A549 (cell line): ENCODE measurements around the gene PDCD4. TPM values are rescaled to one million over a fixed set of nuclear protein-coding genes. Genes with fewer than 3 reads are reported as not detected.
"Not testable (repeated sequence)": the region's sequence is repeated elsewhere in the genome, so short reads cannot be mapped to it uniquely, and the experiment has no call there.

ENCODE experiments used
- ATAC-seq, 2 experiments: fragments of 200-7000 bp in 1 of 2; fragments of >200 bp in 1 of 2; cut with Nextera tagmentation in 1 of 2; cut with Tn5 transposase in 1 of 2; 3 replicates each; pipeline versions ENCODE4 v1.8.0 to v1.9.1; 2018 to 2020; ENCODE audit warnings: mild to moderate bottlenecking in 1 of 2, moderate library complexity in 1 of 2
- CTCF ChIA-PET: fragments of 300-600 bp; sonication (Branson Sonifier 250); formaldehyde crosslinking; extraction: SDS; loops from one replicate; lab custom pipeline; 2021; ENCODE audit warnings: antibody characterized with exemption, inconsistent platforms; lab: Yijun Ruan, JAX
- POLR2A ChIA-PET: fragments of 350-600 bp; formaldehyde crosslinking; extraction: SDS; loops from one replicate; lab custom pipeline; 2021; ENCODE audit warnings: antibody characterized with exemption, inconsistent platforms; lab: Yijun Ruan, JAX
- DNase-seq, 2 experiments: peaks; one replicate each; pipeline versions ENCODE4 v3.0.0 to v3.0.0-alpha.2; 2011 to 2016; ENCODE audit warnings: low read depth in 1 of 2, low spot score in 1 of 2
- FAIRE-seq: peaks from 2 replicates; lab custom pipeline; 2011; peaks lifted over from hg19 to GRCh38; lab: Jason Lieb, UNC
- H3K27ac ChIP-seq, 2 experiments: fragments of >200 bp; sonication (Bioruptor Twin); formaldehyde crosslinking; 3 replicates each; pipeline ENCODE4 v1.5.1; 2016 to 2017
- H3K4me1 ChIP-seq: fragments of >200 bp; sonication (Bioruptor Twin); formaldehyde crosslinking; 3 replicates; pipeline ENCODE4 v1.6.1; 2016
- H3K4me2 ChIP-seq: fragments of >200 bp; sonication (Bioruptor Twin); formaldehyde crosslinking; 3 replicates; pipeline ENCODE4 v1.6.1; 2016
- H3K4me3 ChIP-seq: fragments of >200 bp; sonication (Bioruptor Twin); formaldehyde crosslinking; 3 replicates; pipeline ENCODE4 v1.5.1; 2016
- H3K9me3 ChIP-seq: fragments of >200 bp; sonication (Bioruptor Twin); formaldehyde crosslinking; 3 replicates; pipeline ENCODE4 v1.6.1; 2016
- CBX2 ChIP-seq: fragments of 200-600 bp; sonication (generic); IDR thresholded peaks from 2 replicates; pipeline ENCODE4 v1.6.1; 2016; ENCODE audit warnings: low read depth, mild to moderate bottlenecking, borderline replicate concordance
- CBX8 ChIP-seq: fragments of 200-600 bp; sonication (generic); IDR thresholded peaks from 2 replicates; pipeline ENCODE4 v1.6.1; 2016
- CHD4 ChIP-seq: fragments of 200-600 bp; sonication (generic); IDR thresholded peaks from 2 replicates; pipeline ENCODE4 v1.6.1; 2016; ENCODE audit warnings: antibody characterized with exemption, mild to moderate bottlenecking, borderline replicate concordance
- EHMT2 ChIP-seq: fragments of 200-600 bp; sonication (generic); IDR thresholded peaks from 2 replicates; pipeline ENCODE4 v1.6.1; 2016; ENCODE audit warnings: antibody characterized with exemption, low read depth, mild to moderate bottlenecking, moderate library complexity
- FOXS1 ChIP-seq: fragments of 250-450 bp; sonication (Bioruptor Pico); IDR thresholded peaks from 2 replicates; pipeline ENCODE4 v1.5.0; 2020; ENCODE audit warnings: mild to moderate bottlenecking, moderate library complexity
- HOXB5 ChIP-seq: fragments of 250-450 bp; sonication (Bioruptor Pico); IDR thresholded peaks from 2 replicates; pipeline ENCODE4 v1.5.0; 2020; ENCODE audit warnings: mild to moderate bottlenecking, moderate library complexity
- KDM1A ChIP-seq: fragments of 200-600 bp; sonication (generic); IDR thresholded peaks from 2 replicates; pipeline ENCODE4 v1.6.1; 2016; ENCODE audit warnings: low read depth, mild to moderate bottlenecking
- NFE2L2 ChIP-seq: fragments of 150-350 bp; conservative IDR thresholded peaks from 2 replicates; pipeline ENCODE4 v1.6.1; 2014; ENCODE audit warnings: low read length
- NR3C1 ChIP-seq: fragments of >200 bp; sonication (Bioruptor Twin); formaldehyde crosslinking; IDR thresholded peaks from 3 replicates; pipeline ENCODE4 v1.6.1; 2017
- RARB ChIP-seq: fragments of 250-450 bp; sonication (Bioruptor Pico); IDR thresholded peaks from 2 replicates; pipeline ENCODE4 v1.8.0; 2021; ENCODE audit warnings: mild to moderate bottlenecking, moderate library complexity
- RNF2 ChIP-seq: fragments of 200-600 bp; sonication (generic); IDR thresholded peaks from 2 replicates; pipeline ENCODE4 v1.6.1; 2016; ENCODE audit warnings: low read depth, mild to moderate bottlenecking, antibody characterized with exemption, moderate library complexity, borderline replicate concordance
- TFCP2L1 ChIP-seq: fragments of 250-450 bp; sonication (Bioruptor Pico); IDR thresholded peaks from 2 replicates; pipeline ENCODE4 v1.5.0; 2021; ENCODE audit warnings: mild to moderate bottlenecking
- ZC3H11A ChIP-seq: fragments of 450-650 bp; IDR thresholded peaks from 2 replicates; pipeline ENCODE4 v1.6.1; 2014; ENCODE audit warnings: antibody characterized with exemption, mild to moderate bottlenecking
- ZFP36 ChIP-seq: fragments of 450-650 bp; IDR thresholded peaks from 2 replicates; pipeline ENCODE4 v1.6.1; 2014; ENCODE audit warnings: borderline replicate concordance; ENCODE audit not compliant: partially characterized antibody
- ZSCAN20 ChIP-seq: fragments of 250-450 bp; sonication (Bioruptor Pico); IDR thresholded peaks from 2 replicates; pipeline ENCODE4 v1.8.0; 2022; ENCODE audit warnings: mild to moderate bottlenecking, moderate library complexity
- WGBS: methylation state at CpG from one replicate; pipeline ENCODE4 v1.1.6; 2017; ENCODE audit errors: missing lambda C conversion rate; 5-methylcytosine and 5-hydroxymethylcytosine counted together
- polyA plus RNA-seq, 4 experiments: library from polyadenylated mRNA; depleted of rRNA in 3 of 4; stranded (reverse); fragments of >200 nt; fragmentation: RNase III in 1 of 4; extraction: RNeasy Plus Mini Kit Qiagen cat#74134 plus additional on column Dnase treatment in 1 of 4; gene quantifications; 2 replicates in 3 of 4; 3 replicates in 1 of 4; pipeline ENCODE4 v1.2.3, GENCODE V29; 2011 to 2017
- TF ChIP-seq, protein P1 (sequence below): IDR thresholded peaks from 2 replicates; pipeline ENCODE4 v1.6.1; 2012
- TF ChIP-seq, protein P2 (sequence below): fragments of 450-650 bp; IDR thresholded peaks from 2 replicates; pipeline ENCODE4 v1.6.1; 2014; ENCODE audit warnings: antibody characterized with exemption
- TF ChIP-seq, protein P3 (sequence below): fragments of 150-350 bp; IDR thresholded peaks from 2 replicates; pipeline ENCODE4 v1.6.1; 2014; ENCODE audit warnings: low read depth, mild to moderate bottlenecking, low read length
- TF ChIP-seq, protein P4 (sequence below): fragments of 250-450 bp; sonication (Bioruptor Pico); IDR thresholded peaks from 2 replicates; pipeline ENCODE4 v1.5.0; 2021; ENCODE audit warnings: mild to moderate bottlenecking, moderate library complexity, borderline replicate concordance
- TF ChIP-seq, protein P5 (sequence below): fragments of >200 bp; sonication (Bioruptor Twin); formaldehyde crosslinking; IDR thresholded peaks from 3 replicates; pipeline ENCODE4 v1.5.1; 2016

Gene PDCD4
- polyA plus RNA-seq, 2 of the 4 experiments (the other 2 are of a cell fraction), result 42.7 to 71.4 TPM

DNA sequence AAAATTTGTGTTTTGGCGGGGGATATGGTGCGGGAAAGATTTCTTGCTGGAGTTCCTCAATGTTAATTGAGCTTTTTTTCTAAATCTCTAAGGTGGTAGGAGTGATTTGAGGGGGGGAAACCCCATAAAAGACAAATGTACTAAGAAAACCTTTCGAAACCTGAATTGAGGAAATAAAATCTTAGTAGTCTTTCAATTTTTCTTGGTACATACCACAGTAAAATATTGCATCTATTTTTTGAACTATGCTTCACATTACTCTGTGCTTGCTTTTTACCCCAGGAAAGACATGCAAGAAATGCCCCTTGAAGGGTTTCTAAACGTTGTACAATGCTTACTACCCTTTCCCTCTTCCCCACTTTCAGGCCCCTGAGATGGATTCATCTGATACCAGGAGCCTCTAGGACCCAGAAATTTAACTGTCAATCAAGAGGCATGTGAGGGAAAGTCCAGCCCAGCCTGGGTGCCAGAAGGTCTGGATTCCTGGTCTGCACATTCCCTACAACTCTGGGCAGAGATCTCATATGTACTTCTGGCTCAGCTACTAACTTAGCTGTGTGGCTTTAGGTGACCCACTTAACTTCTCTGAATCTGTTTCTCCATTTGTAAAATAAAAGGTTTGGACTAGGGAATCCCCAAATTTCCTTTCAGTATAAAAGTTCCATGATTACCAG, 5.8 kb upstream of the PDCD4 start:
- peaks cover 38% of the 10 kb centered on the region for H3K4me1 ChIP-seq
- POLR2A ChIA-PET, result no interaction called here
- H3K9me3 ChIP-seq, result no peaks in the 10 kb centered on the region
- no peak for TF ChIP-seq HOXB5 (CRISPR knock-in tag)
- TF ChIP-seq, protein P1, sequence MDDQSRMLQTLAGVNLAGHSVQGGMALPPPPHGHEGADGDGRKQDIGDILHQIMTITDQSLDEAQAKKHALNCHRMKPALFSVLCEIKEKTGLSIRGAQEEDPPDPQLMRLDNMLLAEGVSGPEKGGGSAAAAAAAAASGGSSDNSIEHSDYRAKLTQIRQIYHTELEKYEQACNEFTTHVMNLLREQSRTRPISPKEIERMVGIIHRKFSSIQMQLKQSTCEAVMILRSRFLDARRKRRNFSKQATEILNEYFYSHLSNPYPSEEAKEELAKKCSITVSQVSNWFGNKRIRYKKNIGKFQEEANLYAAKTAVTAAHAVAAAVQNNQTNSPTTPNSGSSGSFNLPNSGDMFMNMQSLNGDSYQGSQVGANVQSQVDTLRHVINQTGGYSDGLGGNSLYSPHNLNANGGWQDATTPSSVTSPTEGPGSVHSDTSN, result peak; percentile 58; the same call in 1 of the 2 replicates
- TF ChIP-seq ZFP36, result peak; percentile 74
- TF ChIP-seq KDM1A, result peak; percentile 75; the same call in 1 of the 2 replicates
- peak overlapping the region; percentile 72 for H3K4me2 ChIP-seq
- H3K4me3 ChIP-seq, result no peak overlapping the region
- CTCF ChIA-PET, result interaction anchor here (1.1 to 3.0 kb wide), 4 partner anchors 14 to 120 kb away, joined by 3 to 13 read pairs (median 4); no protein-coding TSS in a partner anchor
- WGBS, result 50% methylated on average over 4 of the region's 4 CpGs
- FAIRE-seq (no peak), DNase-seq (peak in 1 of 2 experiments; percentile 37), ATAC-seq (peak; percentile 51 to 74; a peak in 5 of 6 replicates)
- peak overlapping the region; percentile 66 to 75 for H3K27ac ChIP-seq

DNA sequence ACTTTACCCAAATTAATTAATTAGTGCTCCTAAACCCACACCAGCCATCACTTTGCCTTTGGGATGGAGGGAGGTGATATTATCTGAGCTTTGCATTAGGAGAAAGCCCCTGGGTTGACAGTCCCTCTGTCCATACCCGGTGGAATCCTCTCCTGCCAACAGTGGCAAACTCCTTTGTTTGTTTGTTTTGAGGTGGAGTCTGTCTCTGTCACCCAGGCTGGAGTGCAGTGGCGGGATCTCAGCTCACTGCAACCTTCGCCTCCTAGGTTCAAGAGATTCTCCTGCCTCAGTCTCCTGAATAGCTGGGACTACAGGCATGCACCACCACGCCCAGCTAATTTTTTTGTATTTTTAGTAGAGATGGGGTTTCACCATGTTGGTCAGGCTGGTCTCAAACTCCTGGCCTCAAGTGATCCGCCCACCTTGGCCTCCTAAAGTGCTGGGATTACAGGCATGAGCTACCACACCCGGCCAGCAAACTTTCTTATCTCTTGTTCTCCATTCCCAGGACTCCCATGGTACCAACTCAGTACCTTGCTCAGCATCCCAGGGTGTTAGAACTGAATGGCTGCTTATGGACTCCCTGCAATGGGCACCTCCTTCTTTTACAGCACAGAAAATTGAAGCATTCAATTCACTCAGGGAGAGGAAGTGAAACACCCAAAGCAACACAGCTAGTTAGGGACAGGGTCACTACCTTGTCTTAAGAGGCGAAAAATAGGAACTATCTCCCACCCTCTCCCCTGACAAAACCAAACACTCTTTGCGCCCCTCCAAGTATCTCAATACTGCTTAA, 4.5 kb upstream of the PDCD4 start:
- H3K9me3 ChIP-seq, H3K4me2 ChIP-seq, FAIRE-seq, H3K4me3 ChIP-seq, DNase-seq, ATAC-seq, POLR2A ChIA-PET: not testable (repeated sequence)
- Histone ChIP-seq H3K4me1 (peaks cover 42% of the 10 kb centered on the region), H3K27ac (peak overlapping the region; percentile 3 to 75; a peak in 4 of 6 replicates)
- WGBS, result 72% methylated on average over 8 of the region's 8 CpGs
- CTCF ChIA-PET, result interaction anchor here (0.6 to 3.0 kb wide), 10 partner anchors 15 to 584 kb away, joined by 3 to 13 read pairs (median 4); no protein-coding TSS in a partner anchor

DNA sequence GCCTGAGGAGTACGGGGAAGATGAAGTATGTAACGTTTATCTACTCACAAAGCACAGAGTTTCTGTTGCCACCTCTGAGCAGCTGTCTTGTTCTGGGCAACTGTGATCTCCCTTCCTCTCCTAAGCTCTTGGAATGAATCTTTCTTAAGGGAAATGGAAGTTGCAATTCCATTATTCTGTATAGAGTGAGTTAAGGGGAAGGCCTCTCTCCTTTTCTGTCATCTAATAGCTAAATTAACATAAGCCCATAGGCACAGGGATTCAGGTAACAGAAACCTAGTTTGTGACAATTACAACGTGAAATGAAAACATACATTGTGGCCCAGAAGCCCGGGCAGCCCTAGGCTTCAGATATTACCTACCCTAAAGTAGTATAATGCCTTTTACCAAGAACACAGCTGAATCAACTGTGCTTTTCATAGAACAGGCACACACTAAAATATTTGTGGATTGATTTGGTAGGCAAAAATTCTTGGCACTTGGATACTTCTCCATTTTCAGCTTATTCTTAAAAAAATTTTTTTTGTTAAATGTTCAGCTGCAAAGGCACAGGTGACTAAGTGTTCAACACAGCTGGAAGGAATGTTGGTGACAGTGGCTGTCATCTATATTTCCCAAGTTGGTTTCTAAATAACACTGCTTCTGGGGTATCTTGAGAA, 3.8 kb upstream of the PDCD4 start:
- no peak for TF ChIP-seq RARB
- no peak for TF ChIP-seq NFE2L2
- no peak for TF ChIP-seq RNF2
- no peak for TF ChIP-seq FOXS1
- TF ChIP-seq ZSCAN20 (CRISPR knock-in tag), result no peak
- no peak for TF ChIP-seq EHMT2
- no peak for TF ChIP-seq CBX8
- TF ChIP-seq, protein P2, sequence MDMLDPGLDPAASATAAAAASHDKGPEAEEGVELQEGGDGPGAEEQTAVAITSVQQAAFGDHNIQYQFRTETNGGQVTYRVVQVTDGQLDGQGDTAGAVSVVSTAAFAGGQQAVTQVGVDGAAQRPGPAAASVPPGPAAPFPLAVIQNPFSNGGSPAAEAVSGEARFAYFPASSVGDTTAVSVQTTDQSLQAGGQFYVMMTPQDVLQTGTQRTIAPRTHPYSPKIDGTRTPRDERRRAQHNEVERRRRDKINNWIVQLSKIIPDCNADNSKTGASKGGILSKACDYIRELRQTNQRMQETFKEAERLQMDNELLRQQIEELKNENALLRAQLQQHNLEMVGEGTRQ, result no peak
- TF ChIP-seq KDM1A, result no peak
- TF ChIP-seq ZC3H11A, result no peak
- TF ChIP-seq, protein P3, sequence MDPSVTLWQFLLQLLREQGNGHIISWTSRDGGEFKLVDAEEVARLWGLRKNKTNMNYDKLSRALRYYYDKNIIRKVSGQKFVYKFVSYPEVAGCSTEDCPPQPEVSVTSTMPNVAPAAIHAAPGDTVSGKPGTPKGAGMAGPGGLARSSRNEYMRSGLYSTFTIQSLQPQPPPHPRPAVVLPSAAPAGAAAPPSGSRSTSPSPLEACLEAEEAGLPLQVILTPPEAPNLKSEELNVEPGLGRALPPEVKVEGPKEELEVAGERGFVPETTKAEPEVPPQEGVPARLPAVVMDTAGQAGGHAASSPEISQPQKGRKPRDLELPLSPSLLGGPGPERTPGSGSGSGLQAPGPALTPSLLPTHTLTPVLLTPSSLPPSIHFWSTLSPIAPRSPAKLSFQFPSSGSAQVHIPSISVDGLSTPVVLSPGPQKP, result no peak
- no peak for TF ChIP-seq CBX2
- no peak for TF ChIP-seq NR3C1
- TF ChIP-seq, protein P4, sequence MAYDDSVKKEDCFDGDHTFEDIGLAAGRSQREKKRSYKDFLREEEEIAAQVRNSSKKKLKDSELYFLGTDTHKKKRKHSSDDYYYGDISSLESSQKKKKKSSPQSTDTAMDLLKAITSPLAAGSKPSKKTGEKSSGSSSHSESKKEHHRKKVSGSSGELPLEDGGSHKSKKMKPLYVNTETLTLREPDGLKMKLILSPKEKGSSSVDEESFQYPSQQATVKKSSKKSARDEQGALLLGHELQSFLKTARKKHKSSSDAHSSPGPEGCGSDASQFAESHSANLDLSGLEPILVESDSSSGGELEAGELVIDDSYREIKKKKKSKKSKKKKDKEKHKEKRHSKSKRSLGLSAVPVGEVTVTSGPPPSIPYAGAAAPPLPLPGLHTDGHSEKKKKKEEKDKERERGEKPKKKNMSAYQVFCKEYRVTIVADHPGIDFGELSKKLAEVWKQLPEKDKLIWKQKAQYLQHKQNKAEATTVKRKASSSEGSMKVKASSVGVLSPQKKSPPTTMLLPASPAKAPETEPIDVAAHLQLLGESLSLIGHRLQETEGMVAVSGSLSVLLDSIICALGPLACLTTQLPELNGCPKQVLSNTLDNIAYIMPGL (CRISPR knock-in tag), result no peak
- TF ChIP-seq, protein P5, sequence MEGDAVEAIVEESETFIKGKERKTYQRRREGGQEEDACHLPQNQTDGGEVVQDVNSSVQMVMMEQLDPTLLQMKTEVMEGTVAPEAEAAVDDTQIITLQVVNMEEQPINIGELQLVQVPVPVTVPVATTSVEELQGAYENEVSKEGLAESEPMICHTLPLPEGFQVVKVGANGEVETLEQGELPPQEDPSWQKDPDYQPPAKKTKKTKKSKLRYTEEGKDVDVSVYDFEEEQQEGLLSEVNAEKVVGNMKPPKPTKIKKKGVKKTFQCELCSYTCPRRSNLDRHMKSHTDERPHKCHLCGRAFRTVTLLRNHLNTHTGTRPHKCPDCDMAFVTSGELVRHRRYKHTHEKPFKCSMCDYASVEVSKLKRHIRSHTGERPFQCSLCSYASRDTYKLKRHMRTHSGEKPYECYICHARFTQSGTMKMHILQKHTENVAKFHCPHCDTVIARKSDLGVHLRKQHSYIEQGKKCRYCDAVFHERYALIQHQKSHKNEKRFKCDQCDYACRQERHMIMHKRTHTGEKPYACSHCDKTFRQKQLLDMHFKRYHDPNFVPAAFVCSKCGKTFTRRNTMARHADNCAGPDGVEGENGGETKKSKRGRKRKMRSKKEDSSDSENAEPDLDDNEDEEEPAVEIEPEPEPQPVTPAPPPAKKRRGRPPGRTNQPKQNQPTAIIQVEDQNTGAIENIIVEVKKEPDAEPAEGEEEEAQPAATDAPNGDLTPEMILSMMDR, result no peak
- no peak for TF ChIP-seq TFCP2L1 (CRISPR knock-in tag)
- TF ChIP-seq CHD4, result no peak
- TF ChIP-seq, all 56 proteins: peak for 0
- Histone ChIP-seq H3K27ac (peak overlapping the region; percentile 3 to 75; a peak in 1 of 6 replicates), H3K4me1 (peaks cover 42% of the 10 kb centered on the region), H3K9me3 (no peaks in the 10 kb centered on the region), H3K4me3 (no peak overlapping the region), H3K4me2 (no peak overlapping the region)
- no peak for ATAC-seq
- FAIRE-seq, result no peak
- 91% methylated on average over 4 of the region's 4 CpGs for WGBS
- ChIA-PET CTCF (interaction anchor here (0.6 to 1.8 kb wide), 6 partner anchors 26 to 703 kb away, joined by 3 to 4 read pairs (median 4); no protein-coding TSS in a partner anchor), POLR2A (no interaction called here)
- no peak for DNase-seq
